Measurements from ENCODE around the gene IL33. TPM values are rescaled to one million over a fixed set of nuclear protein-coding genes. Genes with fewer than 3 reads are reported as not detected.

Gene IL33
- total RNA-seq, 1 donor from 2014 or later, result 4.5 TPM

GRCh38 chr9:6277417-6277816 lies 61.8 kb downstream of the IL33 start:
- no peak for DNase-seq (ENCODE audit: extremely low read depth, low read depth, low spot score)

- DNase-seq (ENCODE audit: extremely low read depth, low read depth, low spot score), result no peak
Measured at GRCh38 chr9:6301858-6302257, 86.3 kb downstream of the IL33 start.

GRCh38 chr9:6302417-6302816 lies 86.8 kb downstream of the IL33 start:
- DNase-seq (ENCODE audit: extremely low read depth, low read depth, low spot score), result no peak

GRCh38 chr9:6304232-6304631 lies 88.6 kb downstream of the IL33 start:
- DNase-seq (ENCODE audit: extremely low read depth, low read depth, low spot score), result no peak

GRCh38 chr9:6305954-6306563 lies 90.5 kb downstream of the IL33 start:
- DNase-seq (ENCODE audit: extremely low read depth, low read depth, low spot score), result peak; percentile 29

Other genes starting within 250 kb of the IL33 start
- 25.3 and 30.7 TPM in 2 replicates for gene RANBP6, start 200.2 kb upstream of the IL33 start, total RNA-seq
- not detected in 2 replicates for gene TPD52L3, start 112.6 kb downstream of the IL33 start, total RNA-seq
- gene UHRF2, start 197.4 kb downstream of the IL33 start, total RNA-seq, result 46.5 and 65.6 TPM in 2 replicates